ENCODE data around the gene DAGLA. TPM values are rescaled to one million over a fixed set of nuclear protein-coding genes. Genes with fewer than 3 reads are reported as not detected.
A peak's percentile ranks its signal among the peaks of the same experiment; 100 is the strongest.

The DAGLA gene
- total and polyA plus RNA-seq, 2 of the 13 experiments (the other 11 are each of a cell fraction or from before 2014, with no cell fraction given), result 2.6 to 3.9 TPM

GRCh38 chr11:61680622-61681221 is 531 bp downstream of the DAGLA start (continued):
- TF ChIP-seq, protein P1, sequence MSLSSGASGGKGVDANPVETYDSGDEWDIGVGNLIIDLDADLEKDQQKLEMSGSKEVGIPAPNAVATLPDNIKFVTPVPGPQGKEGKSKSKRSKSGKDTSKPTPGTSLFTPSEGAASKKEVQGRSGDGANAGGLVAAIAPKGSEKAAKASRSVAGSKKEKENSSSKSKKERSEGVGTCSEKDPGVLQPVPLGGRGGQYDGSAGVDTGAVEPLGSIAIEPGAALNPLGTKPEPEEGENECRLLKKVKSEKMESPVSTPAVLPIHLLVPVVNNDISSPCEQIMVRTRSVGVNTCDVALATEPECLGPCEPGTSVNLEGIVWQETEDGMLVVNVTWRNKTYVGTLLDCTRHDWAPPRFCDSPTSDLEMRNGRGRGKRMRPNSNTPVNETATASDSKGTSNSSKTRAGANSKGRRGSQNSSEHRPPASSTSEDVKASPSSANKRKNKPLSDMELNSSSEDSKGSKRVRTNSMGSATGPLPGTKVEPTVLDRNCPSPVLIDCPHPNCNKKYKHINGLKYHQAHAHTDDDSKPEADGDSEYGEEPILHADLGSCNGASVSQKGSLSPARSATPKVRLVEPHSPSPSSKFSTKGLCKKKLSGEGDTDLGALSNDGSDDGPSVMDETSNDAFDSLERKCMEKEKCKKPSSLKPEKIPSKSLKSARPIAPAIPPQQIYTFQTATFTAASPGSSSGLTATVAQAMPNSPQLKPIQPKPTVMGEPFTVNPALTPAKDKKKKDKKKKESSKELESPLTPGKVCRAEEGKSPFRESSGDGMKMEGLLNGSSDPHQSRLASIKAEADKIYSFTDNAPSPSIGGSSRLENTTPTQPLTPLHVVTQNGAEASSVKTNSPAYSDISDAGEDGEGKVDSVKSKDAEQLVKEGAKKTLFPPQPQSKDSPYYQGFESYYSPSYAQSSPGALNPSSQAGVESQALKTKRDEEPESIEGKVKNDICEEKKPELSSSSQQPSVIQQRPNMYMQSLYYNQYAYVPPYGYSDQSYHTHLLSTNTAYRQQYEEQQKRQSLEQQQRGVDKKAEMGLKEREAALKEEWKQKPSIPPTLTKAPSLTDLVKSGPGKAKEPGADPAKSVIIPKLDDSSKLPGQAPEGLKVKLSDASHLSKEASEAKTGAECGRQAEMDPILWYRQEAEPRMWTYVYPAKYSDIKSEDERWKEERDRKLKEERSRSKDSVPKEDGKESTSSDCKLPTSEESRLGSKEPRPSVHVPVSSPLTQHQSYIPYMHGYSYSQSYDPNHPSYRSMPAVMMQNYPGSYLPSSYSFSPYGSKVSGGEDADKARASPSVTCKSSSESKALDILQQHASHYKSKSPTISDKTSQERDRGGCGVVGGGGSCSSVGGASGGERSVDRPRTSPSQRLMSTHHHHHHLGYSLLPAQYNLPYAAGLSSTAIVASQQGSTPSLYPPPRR (CRISPR knock-in tag; IDR thresholded peaks at IDR 0.05; ENCODE audit: borderline replicate concordance), result no peak
- TF ChIP-seq ZNF75D (CRISPR knock-in tag; IDR thresholded peaks at IDR 0.05; ENCODE audit: borderline replicate concordance) (no peak), ZNF234 (CRISPR knock-in tag; conservative IDR thresholded peaks at IDR 0.05) (no peak), SRY (CRISPR knock-in tag; IDR thresholded peaks at IDR 0.05) (no peak), RAD51 (IDR thresholded peaks at IDR 0.05; ENCODE audit: borderline replicate concordance) (no peak), EEA1 (CRISPR knock-in tag; IDR thresholded peaks at IDR 0.05; ENCODE audit: borderline replicate concordance) (0 out of 2 replicates have a peak, but pooled peaks have one; percentile 33), FOXA3 (CRISPR knock-in tag; IDR thresholded peaks at IDR 0.05) (no peak), TBL1XR1 (IDR thresholded peaks at IDR 0.05; ENCODE audit: borderline replicate concordance, low read length, partially characterized antibody) (no peak), TBX2 (CRISPR knock-in tag; IDR thresholded peaks at IDR 0.05; ENCODE audit: borderline replicate concordance) (no peak), ZNF746 (CRISPR knock-in tag; IDR thresholded peaks at IDR 0.05) (0 out of 2 replicates have a peak, but pooled peaks have one; percentile 18), SKI (IDR thresholded peaks at IDR 0.05; ENCODE audit: partially characterized antibody) (no peak), SCMH1 (CRISPR knock-in tag; IDR thresholded peaks at IDR 0.05; ENCODE audit: borderline replicate concordance) (no peak), ATF7 (IDR thresholded peaks at IDR 0.05) (no peak), ATF7 (CRISPR knock-in tag; IDR thresholded peaks at IDR 0.05) (0 out of 2 replicates have a peak, but pooled peaks have one; percentile 36), ZNF512 (CRISPR knock-in tag; IDR thresholded peaks at IDR 0.05) (no peak), ZNF605 (CRISPR knock-in tag; IDR thresholded peaks at IDR 0.05) (no peak), ZNF766 (CRISPR knock-in tag; IDR thresholded peaks at IDR 0.05; ENCODE audit: borderline replicate concordance) (no peak), ELF1 (CRISPR knock-in tag; IDR thresholded peaks at IDR 0.05) (no peak), ZXDC (CRISPR knock-in tag; IDR thresholded peaks at IDR 0.05) (0 out of 2 replicates have a peak, but pooled peaks have one; percentile 56)
